GM12872 (cell line): Measurements from ENCODE around the gene UBE2D2.

ENCODE experiments used
- CTCF ChIP-seq: IDR thresholded peaks from 3 replicates; pipeline ENCODE4 v1.5.1; 2011; ENCODE audit warnings: low read depth, mild to moderate bottlenecking, low read length, moderate library complexity; ENCODE audit not compliant: insufficient read depth

UBE2D2 gene

GRCh38 chr5:139664086-139664693 lies 103.1 kb downstream of the UBE2D2 start:
- no peak for TF ChIP-seq CTCF

GRCh38 chr5:139664727-139665351 lies 103.7 kb downstream of the UBE2D2 start:
- TF ChIP-seq CTCF: no peak

- no peak for TF ChIP-seq CTCF
Measured at GRCh38 chr5:139665626-139666025, 104.5 kb downstream of the UBE2D2 start.

- TF ChIP-seq CTCF: no peak
Measured at GRCh38 chr5:139666551-139666950, 105.4 kb downstream of the UBE2D2 start.

- TF ChIP-seq CTCF: no peak
Measured at GRCh38 chr5:139667001-139667729, 106.0 kb downstream of the UBE2D2 start.

GRCh38 chr5:139667730-139668063 lies 106.6 kb downstream of the UBE2D2 start:
- no peak for TF ChIP-seq CTCF

- TF ChIP-seq CTCF: no peak
Measured at GRCh38 chr5:139668064-139668880, 107.1 kb downstream of the UBE2D2 start.
